Peyer's patch (tissue), 4 donors: Measurements from ENCODE around the gene PGBD1. TPM values are rescaled to one million over a fixed set of nuclear protein-coding genes. Genes with fewer than 3 reads are reported as not detected.
"Not testable (repeated sequence)": the region's sequence is repeated elsewhere in the genome, so short reads cannot be mapped to it uniquely, and the experiment has no call there.

ENCODE experiments used
- DNase-seq, 3 donors: peaks; one replicate each; pipeline ENCODE4 v3.0.0-alpha.2; 2017 to 2019
- H3K27ac ChIP-seq, 4 donors: fragments of 200-600 bp; sonication (generic); one replicate each; pipeline ENCODE4 v1.5.1; 2016 to 2019
- H3K27me3 ChIP-seq, 2 donors: fragments of 200-600 bp; sonication (generic); one replicate each; pipeline ENCODE4 v1.5.1; 2019
- H3K36me3 ChIP-seq, 3 donors: fragments of 200-600 bp; sonication (generic); one replicate each; pipeline ENCODE4 v1.5.1; 2016 to 2019
- H3K4me1 ChIP-seq, 4 donors: fragments of 200-600 bp; sonication (generic); one replicate each; pipeline ENCODE4 v1.5.1; 2016 to 2019
- H3K4me3 ChIP-seq, 4 donors: fragments of 200-600 bp; sonication (generic); 1 replicate in 3 of 4; 2 replicates in 1 of 4; pipeline ENCODE4 v1.5.1; 2016 to 2019; ENCODE audit warnings: mild to moderate bottlenecking in 1 of 4
- H3K9me3 ChIP-seq, 4 donors: fragments of 200-600 bp; sonication (generic); one replicate each; pipeline ENCODE4 v1.5.1; 2016 to 2019; ENCODE audit warnings: mild to moderate bottlenecking in 1 of 4
- CTCF ChIP-seq, 6 experiments: fragments of 450-650 bp in 4 of 6; fragments of 200-600 bp in 2 of 6; sonication (generic) in 1 of 6; IDR thresholded peaks; one replicate each; pipeline ENCODE4 v1.5.1; 2017 to 2019; ENCODE audit warnings: antibody characterized with exemption in 6 of 6, mild to moderate bottlenecking in 3 of 6, moderate library complexity in 1 of 6
- POLR2A ChIP-seq, 2 donors: fragments of 450-650 bp; IDR thresholded peaks; one replicate each; pipeline ENCODE4 v1.5.1; 2017; ENCODE audit warnings: antibody characterized with exemption in 2 of 2, mild to moderate bottlenecking in 2 of 2, moderate library complexity in 2 of 2
- total RNA-seq, 4 donors: library from RNA; depleted of rRNA; stranded (reverse); fragments of >200 nt; gene quantifications; one replicate each; pipeline ENCODE4 v1.1.0, GENCODE V29; 2016

PGBD1 gene
- total RNA-seq, 4 donors from 2014 or later = 0.88 to 3.8 (median 1.7) TPM

DNA sequence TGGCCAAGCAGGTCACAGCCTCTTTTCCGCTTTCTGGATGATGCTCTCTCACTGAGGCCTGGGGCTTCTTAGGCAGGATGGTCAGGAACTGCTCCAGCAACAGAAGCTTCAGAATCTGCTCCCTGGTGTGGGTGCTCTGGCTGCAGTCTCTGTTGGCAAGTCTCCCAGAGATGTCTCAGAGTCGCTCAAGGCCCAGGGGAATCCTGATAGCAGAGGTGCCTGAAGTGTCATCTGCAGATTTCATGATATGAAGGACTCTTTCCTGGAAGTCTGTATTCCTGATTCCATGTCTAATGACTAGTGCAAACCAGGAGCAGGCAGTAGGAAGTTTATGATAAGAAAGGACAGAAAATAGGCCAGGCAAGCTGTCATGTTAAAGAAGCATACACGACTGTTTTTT lies 34.3 kb downstream of the PGBD1 start:
- DNase-seq = no peak
- TF ChIP-seq CTCF (IDR thresholded peaks at IDR 0.05) (no peak), POLR2A (IDR thresholded peaks at IDR 0.05) (no peak)
- no peak overlapping the region for H3K4me3 ChIP-seq
- no peak overlapping the region for H3K27ac ChIP-seq
- H3K9me3 ChIP-seq = no peaks in the 10 kb centered on the region
- H3K36me3 ChIP-seq = no peaks in the 10 kb centered on the region
- no peaks in the 10 kb centered on the region for H3K4me1 ChIP-seq
- no peaks in the 10 kb centered on the region for H3K27me3 ChIP-seq

DNA sequence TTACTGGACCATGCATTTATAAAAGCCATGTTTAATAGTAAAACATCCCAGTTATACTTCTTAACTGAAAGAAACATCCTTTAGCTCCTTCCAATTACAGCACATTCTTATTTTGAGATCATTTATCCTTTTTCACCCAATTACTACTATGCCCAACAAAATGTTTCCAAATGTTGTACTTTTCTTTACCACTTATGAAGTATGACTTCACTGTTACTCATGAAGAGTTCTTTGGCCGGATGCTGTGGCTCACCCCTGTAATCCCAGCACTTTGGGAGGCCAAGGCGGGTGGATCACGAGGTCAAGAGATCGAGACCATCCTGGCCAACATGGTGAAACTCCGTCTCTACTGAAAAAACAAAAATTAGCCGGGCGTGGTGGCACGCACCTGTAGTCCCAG lies 36.5 kb downstream of the PGBD1 start:
- not testable (repeated sequence) for H3K4me3 ChIP-seq, H3K27me3 ChIP-seq, H3K4me1 ChIP-seq, H3K36me3 ChIP-seq, DNase-seq, H3K27ac ChIP-seq, H3K9me3 ChIP-seq

DNA sequence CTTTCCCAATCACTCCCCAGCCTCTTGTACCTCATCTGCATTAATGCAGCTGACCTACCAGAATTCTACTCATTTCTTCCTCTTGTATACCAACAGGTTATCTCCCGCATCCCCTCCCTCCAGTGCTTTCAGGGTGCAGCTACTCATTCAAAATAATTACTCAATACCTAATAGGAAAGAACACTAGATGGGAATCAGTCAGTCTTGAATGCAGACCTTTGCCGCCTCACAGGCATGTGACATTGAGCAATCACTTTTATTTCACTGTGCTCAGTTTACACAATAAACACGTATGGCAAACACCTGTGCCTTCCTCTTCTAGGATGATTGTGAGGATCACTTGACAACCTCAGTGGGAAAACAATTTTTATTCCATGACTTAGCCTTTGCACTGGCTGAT lies 41.3 kb downstream of the PGBD1 start:
- no peak overlapping the region for H3K4me3 ChIP-seq
- no peaks in the 10 kb centered on the region for H3K4me1 ChIP-seq
- H3K27me3 ChIP-seq = no peaks in the 10 kb centered on the region
- no peak for TF ChIP-seq CTCF (IDR thresholded peaks at IDR 0.05)
- TF ChIP-seq POLR2A (IDR thresholded peaks at IDR 0.05) = no peak
- DNase-seq = no peak
- H3K36me3 ChIP-seq = peaks cover 0 to 23% (median 0%) of the 10 kb centered on the region in 3 donors
- H3K27ac ChIP-seq = no peak overlapping the region
- H3K9me3 ChIP-seq = peaks cover 0 to 23% (median 11%) of the 10 kb centered on the region in 4 donors

DNA sequence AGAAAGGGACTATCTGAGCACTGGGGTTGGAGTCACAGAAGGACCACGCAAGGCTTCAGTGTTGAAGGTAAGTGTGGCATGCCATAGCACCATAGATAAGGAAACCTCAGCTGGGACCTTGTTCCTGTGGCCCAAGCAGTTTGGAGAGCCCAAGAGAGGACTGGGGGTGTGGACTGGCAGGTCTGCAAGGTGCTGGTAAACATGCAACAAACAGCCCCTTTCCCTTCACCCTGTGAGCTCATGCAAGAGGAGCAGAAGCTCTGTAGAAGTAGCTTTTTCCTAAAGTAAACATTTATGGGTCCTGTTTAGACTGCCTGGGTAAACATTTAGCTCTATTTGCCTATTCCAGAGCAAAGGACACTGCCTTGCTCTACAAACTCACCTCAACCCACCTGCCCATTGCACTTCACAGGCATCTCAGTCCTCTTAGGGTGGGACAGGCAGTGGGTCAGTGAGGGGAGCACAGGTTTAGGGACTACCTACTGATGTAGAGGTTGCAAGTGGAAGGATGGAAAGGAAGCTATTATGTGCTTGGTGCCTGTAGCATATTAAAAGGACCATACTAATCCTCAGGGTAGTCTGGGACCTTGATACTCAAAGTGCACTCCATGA lies 42.5 kb downstream of the PGBD1 start:
- Histone ChIP-seq H3K27me3 (no peaks in the 10 kb centered on the region), H3K4me3 (no peak overlapping the region), H3K9me3 (peaks cover 0 to 26% (median 11%) of the 10 kb centered on the region in 4 donors), H3K4me1 (no peaks in the 10 kb centered on the region), H3K27ac (no peak overlapping the region), H3K36me3 (peaks cover 0 to 23% (median 0%) of the 10 kb centered on the region in 3 donors)
- no peak for DNase-seq
- TF ChIP-seq POLR2A (IDR thresholded peaks at IDR 0.05) = no peak
- no peak for TF ChIP-seq CTCF (IDR thresholded peaks at IDR 0.05)

DNA sequence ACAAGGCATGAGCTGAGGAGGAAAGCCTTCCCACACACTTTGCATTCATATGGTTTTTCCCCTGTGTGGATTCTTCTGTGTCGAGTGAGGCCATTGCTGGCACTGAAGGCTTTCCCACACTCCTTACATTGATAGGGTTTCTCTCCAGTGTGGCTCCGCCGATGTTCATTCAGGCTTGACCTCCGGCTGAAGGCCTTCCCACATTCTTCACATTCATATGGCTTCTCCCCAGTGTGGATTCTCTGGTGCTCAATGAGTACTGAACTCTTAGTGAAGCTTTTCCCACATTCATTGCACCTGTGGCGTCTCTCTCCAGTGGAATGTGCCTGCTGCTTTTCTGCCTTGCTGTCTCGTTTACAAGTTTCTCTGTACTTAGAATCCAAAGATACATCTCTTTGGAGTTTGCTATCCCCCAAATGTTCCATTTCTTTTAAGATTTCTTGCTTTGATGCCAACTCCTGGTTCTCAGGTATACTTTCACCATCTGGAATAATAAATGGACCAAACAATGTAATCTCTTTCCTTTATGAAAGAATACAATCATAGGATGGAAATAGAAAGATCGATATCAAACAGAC lies 45.1 kb downstream of the PGBD1 start:
- no peak overlapping the region for H3K27ac ChIP-seq
- TF ChIP-seq POLR2A (IDR thresholded peaks at IDR 0.05) = no peak
- no peak for TF ChIP-seq CTCF (IDR thresholded peaks at IDR 0.05)
- DNase-seq = no peak
- H3K27me3 ChIP-seq = no peaks in the 10 kb centered on the region
- no peaks in the 10 kb centered on the region for H3K4me1 ChIP-seq
- H3K4me3 ChIP-seq = no peak overlapping the region
- peaks cover 0 to 26% (median 11%) of the 10 kb centered on the region in 4 donors for H3K9me3 ChIP-seq
- H3K36me3 ChIP-seq = peaks cover 0 to 23% (median 0%) of the 10 kb centered on the region in 3 donors

- H3K36me3 ChIP-seq = peaks cover 0 to 23% (median 0%) of the 10 kb centered on the region in 3 donors
- no peak for DNase-seq
- H3K27ac ChIP-seq = no peak overlapping the region
- H3K27me3 ChIP-seq = no peaks in the 10 kb centered on the region
- H3K9me3 ChIP-seq = peaks cover 0 to 26% (median 11%) of the 10 kb centered on the region in 4 donors
- TF ChIP-seq CTCF (IDR thresholded peaks at IDR 0.05) (no peak), POLR2A (IDR thresholded peaks at IDR 0.05) (no peak)
- no peaks in the 10 kb centered on the region for H3K4me1 ChIP-seq
- no peak overlapping the region for H3K4me3 ChIP-seq
These were observed 48.7 kb downstream of the PGBD1 start for GRCh38 chr6:28330041-28330440.
